Measurements from ENCODE around the gene KCNC2.

DNA sequence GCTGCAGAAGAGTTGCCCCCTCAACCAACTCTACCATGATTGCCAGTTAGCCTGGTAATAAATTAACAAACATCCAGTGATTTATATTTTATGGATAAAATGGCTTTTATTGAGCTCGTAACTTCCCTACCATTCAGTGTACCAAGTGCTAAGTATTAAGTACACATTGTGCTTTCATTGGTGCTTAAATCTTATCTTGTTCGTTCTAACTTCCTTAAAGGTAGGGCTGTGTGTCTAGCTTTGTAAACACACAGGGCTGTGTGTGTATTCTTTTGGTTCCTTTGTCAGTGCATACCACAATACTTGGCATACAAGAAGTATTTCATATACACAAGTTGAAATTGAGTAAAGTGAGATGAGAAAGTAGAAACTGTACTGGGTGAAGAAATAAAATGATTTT lies 80.4 kb downstream of the KCNC2 start:
- TF ChIP-seq, protein P1, sequence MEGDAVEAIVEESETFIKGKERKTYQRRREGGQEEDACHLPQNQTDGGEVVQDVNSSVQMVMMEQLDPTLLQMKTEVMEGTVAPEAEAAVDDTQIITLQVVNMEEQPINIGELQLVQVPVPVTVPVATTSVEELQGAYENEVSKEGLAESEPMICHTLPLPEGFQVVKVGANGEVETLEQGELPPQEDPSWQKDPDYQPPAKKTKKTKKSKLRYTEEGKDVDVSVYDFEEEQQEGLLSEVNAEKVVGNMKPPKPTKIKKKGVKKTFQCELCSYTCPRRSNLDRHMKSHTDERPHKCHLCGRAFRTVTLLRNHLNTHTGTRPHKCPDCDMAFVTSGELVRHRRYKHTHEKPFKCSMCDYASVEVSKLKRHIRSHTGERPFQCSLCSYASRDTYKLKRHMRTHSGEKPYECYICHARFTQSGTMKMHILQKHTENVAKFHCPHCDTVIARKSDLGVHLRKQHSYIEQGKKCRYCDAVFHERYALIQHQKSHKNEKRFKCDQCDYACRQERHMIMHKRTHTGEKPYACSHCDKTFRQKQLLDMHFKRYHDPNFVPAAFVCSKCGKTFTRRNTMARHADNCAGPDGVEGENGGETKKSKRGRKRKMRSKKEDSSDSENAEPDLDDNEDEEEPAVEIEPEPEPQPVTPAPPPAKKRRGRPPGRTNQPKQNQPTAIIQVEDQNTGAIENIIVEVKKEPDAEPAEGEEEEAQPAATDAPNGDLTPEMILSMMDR (IDR thresholded peaks at IDR 0.05), result no peak
- no peak for TF ChIP-seq POLR2A (IDR thresholded peaks at IDR 0.05)

Data from heart left ventricle (tissue), 13 donors.